ENCODE measurements around the gene AMBN.

Gene AMBN

GRCh38 chr4:70603856-70604255 is 11.8 kb downstream of the AMBN start:
- Histone ChIP-seq H3K27me3 (no peaks in the 10 kb centered on the region), H3K4me3 (no peak overlapping the region), H4K20me1 (no peaks in the 10 kb centered on the region), H3K27ac (no peak overlapping the region), H3K4me2 (no peak overlapping the region), H3K36me3 (no peaks in the 10 kb centered on the region), H3K4me1 (0 out of 20 replicates have a peak, but pooled peaks cover 0 to 3% (median 0%) of the 10 kb centered on the region in 10 experiments), H3K9me3 (replicated peaks in 1 of 11) (no peaks in the 10 kb centered on the region), H3K9ac (no peak overlapping the region)
- TF ChIP-seq Cebpa-rat (IDR thresholded peaks at IDR 0.05), result no peak

- H3K27me3 ChIP-seq, result no peaks in the 10 kb centered on the region
Observed at GRCh38 chr4:70606459-70606858, 14.4 kb downstream of the AMBN start.

GRCh38 chr4:70607334-70607853 is 15.3 kb downstream of the AMBN start:
- H3K9ac ChIP-seq, result no peak overlapping the region
- no peaks in the 10 kb centered on the region for H3K4me1 ChIP-seq
- H3K27me3 ChIP-seq, result no peaks in the 10 kb centered on the region
- H3K36me3 ChIP-seq, result no peaks in the 10 kb centered on the region
- TF ChIP-seq Cebpa-rat (IDR thresholded peaks at IDR 0.05), result no peak
- no peak overlapping the region for H3K4me3 ChIP-seq
- no peak overlapping the region for H3K4me2 ChIP-seq
- no peaks in the 10 kb centered on the region for H4K20me1 ChIP-seq
- no peak overlapping the region for H3K27ac ChIP-seq
- H3K9me3 ChIP-seq (replicated peaks in 1 of 11), result no peaks in the 10 kb centered on the region

More at GRCh38 chr4:70606459-70606858, 14.4 kb downstream of the AMBN start:
- Histone ChIP-seq H3K4me3 (no peak overlapping the region), H4K20me1 (no peaks in the 10 kb centered on the region), H3K9me3 (replicated peaks in 1 of 11) (no peaks in the 10 kb centered on the region), H3K27ac (no peak overlapping the region), H3K4me1 (no peaks in the 10 kb centered on the region), H3K9ac (no peak overlapping the region), H3K4me2 (no peak overlapping the region), H3K36me3 (no peaks in the 10 kb centered on the region)
- no peak for TF ChIP-seq Cebpa-rat (IDR thresholded peaks at IDR 0.05)

GRCh38 chr4:70608324-70608723 is 16.3 kb downstream of the AMBN start:
- no peaks in the 10 kb centered on the region for H3K9me3 ChIP-seq (replicated peaks in 1 of 11)
- no peaks in the 10 kb centered on the region for H3K36me3 ChIP-seq
- no peak overlapping the region for H3K4me2 ChIP-seq
- H3K9ac ChIP-seq, result no peak overlapping the region
- no peak overlapping the region for H3K27ac ChIP-seq
- peaks cover 0 to 7% (median 0%) of the 10 kb centered on the region in 10 experiments; a peak in 3 of 20 replicates for H3K4me1 ChIP-seq
- no peak overlapping the region for H3K4me3 ChIP-seq
- peaks cover 0 to 4% (median 0%) of the 10 kb centered on the region in 11 experiments; a peak in 4 of 22 replicates for H3K27me3 ChIP-seq
- H4K20me1 ChIP-seq, result no peaks in the 10 kb centered on the region
- no peak for TF ChIP-seq Cebpa-rat (IDR thresholded peaks at IDR 0.05)

GRCh38 chr4:70613306-70614183 is 21.5 kb downstream of the AMBN start:
- Histone ChIP-seq H4K20me1 (no peaks in the 10 kb centered on the region), H3K9me3 (replicated peaks in 1 of 11) (0 out of 22 replicates have a peak, but pooled peaks cover 0 to 4% (median 0%) of the 10 kb centered on the region in 11 experiments), H3K4me2 (peak overlapping the region in 4 of 11 experiments; percentile 11 to 81 (median 38); a peak in 5 of 22 replicates), H3K36me3 (no peaks in the 10 kb centered on the region), H3K4me3 (peak overlapping the region in 1 of 10 experiments; percentile 30; a peak in 1 of 20 replicates), H3K4me1 (peaks cover 0 to 35% (median 0%) of the 10 kb centered on the region in 10 experiments; a peak in 4 of 20 replicates), H3K27ac (peak overlapping the region in 2 of 11 experiments; percentile 1 to 27; a peak in 1 of 22 replicates), H3K9ac (peak overlapping the region in 1 of 11 experiments; percentile 52; a peak in 2 of 22 replicates), H3K27me3 (peaks cover 0 to 13% (median 6%) of the 10 kb centered on the region in 11 experiments; a peak in 6 of 22 replicates)
- TF ChIP-seq Cebpa-rat (IDR thresholded peaks at IDR 0.05), result no peak

GRCh38 chr4:70614184-70614555 is 22.1 kb downstream of the AMBN start:
- H3K27ac ChIP-seq, result no peak overlapping the region
- peaks cover 0 to 10% (median 0%) of the 10 kb centered on the region in 11 experiments; a peak in 1 of 22 replicates for H3K9me3 ChIP-seq (replicated peaks in 1 of 11)
- H3K27me3 ChIP-seq, result peaks cover 0 to 13% (median 6%) of the 10 kb centered on the region in 11 experiments; a peak in 6 of 22 replicates
- no peaks in the 10 kb centered on the region for H3K36me3 ChIP-seq
- no peak for TF ChIP-seq Cebpa-rat (IDR thresholded peaks at IDR 0.05)
- no peaks in the 10 kb centered on the region for H4K20me1 ChIP-seq
- H3K4me1 ChIP-seq, result peaks cover 0 to 35% (median 0%) of the 10 kb centered on the region in 10 experiments; a peak in 4 of 20 replicates
- H3K4me2 ChIP-seq, result peak overlapping the region in 2 of 11 experiments; percentile 55 to 81; a peak in 4 of 22 replicates
- peak overlapping the region in 1 of 11 experiments; percentile 52; a peak in 1 of 22 replicates for H3K9ac ChIP-seq
- peak overlapping the region in 1 of 10 experiments; percentile 30; a peak in 1 of 20 replicates for H3K4me3 ChIP-seq

GRCh38 chr4:70619288-70619687 is 27.2 kb downstream of the AMBN start:
- no peak overlapping the region for H3K27ac ChIP-seq
- H3K36me3 ChIP-seq, result no peaks in the 10 kb centered on the region
- peaks cover 0 to 18% (median 0%) of the 10 kb centered on the region in 10 experiments; a peak in 3 of 20 replicates for H3K4me1 ChIP-seq
- no peaks in the 10 kb centered on the region for H3K27me3 ChIP-seq
- no peak overlapping the region for H3K9ac ChIP-seq
- H4K20me1 ChIP-seq, result no peaks in the 10 kb centered on the region
- no peak for TF ChIP-seq Cebpa-rat (IDR thresholded peaks at IDR 0.05)
- H3K4me2 ChIP-seq, result no peak overlapping the region
- H3K4me3 ChIP-seq, result no peak overlapping the region
- peaks cover 0 to 13% (median 2%) of the 10 kb centered on the region in 11 experiments; a peak in 1 of 22 replicates for H3K9me3 ChIP-seq (replicated peaks in 1 of 11)

GRCh38 chr4:70619778-70620177 is 27.7 kb downstream of the AMBN start:
- H3K27ac ChIP-seq, result no peak overlapping the region
- no peaks in the 10 kb centered on the region for H4K20me1 ChIP-seq
- no peak overlapping the region for H3K4me3 ChIP-seq
- H3K9me3 ChIP-seq (replicated peaks in 1 of 11), result peaks cover 0 to 13% (median 2%) of the 10 kb centered on the region in 11 experiments; a peak in 1 of 22 replicates
- H3K36me3 ChIP-seq, result no peaks in the 10 kb centered on the region
- peaks cover 0 to 13% (median 0%) of the 10 kb centered on the region in 10 experiments; a peak in 3 of 20 replicates for H3K4me1 ChIP-seq
- no peak overlapping the region for H3K4me2 ChIP-seq
- H3K27me3 ChIP-seq, result no peaks in the 10 kb centered on the region
- no peak overlapping the region for H3K9ac ChIP-seq
- no peak for TF ChIP-seq Cebpa-rat (IDR thresholded peaks at IDR 0.05)

GRCh38 chr4:70623323-70623722 is 31.3 kb downstream of the AMBN start:
- H4K20me1 ChIP-seq, result no peaks in the 10 kb centered on the region
- TF ChIP-seq Cebpa-rat (IDR thresholded peaks at IDR 0.05), result no peak

More at GRCh38 chr4:70623323-70623722, 31.3 kb downstream of the AMBN start:
- H3K9me3 ChIP-seq (replicated peaks in 1 of 11), result peaks cover 0 to 12% (median 2%) of the 10 kb centered on the region in 11 experiments; a peak in 1 of 22 replicates
- H3K4me1 ChIP-seq, result no peaks in the 10 kb centered on the region
- no peak overlapping the region for H3K4me3 ChIP-seq
- H3K9ac ChIP-seq, result no peak overlapping the region
- no peaks in the 10 kb centered on the region for H3K36me3 ChIP-seq
- H3K4me2 ChIP-seq, result no peak overlapping the region
- H3K27me3 ChIP-seq, result no peaks in the 10 kb centered on the region
- H3K27ac ChIP-seq, result no peak overlapping the region

Data from BLaER1 treated with 17β-estradiol and CSF1 and Interleukin-3, amounts not matched to agents 10 nM and 100 nM (cell line).